ENCODE measurements around the gene GGA3.
"Not testable (repeated sequence)": the region's sequence is repeated elsewhere in the genome, so short reads cannot be mapped to it uniquely, and the experiment has no call there.

GGA3 gene, protein sequence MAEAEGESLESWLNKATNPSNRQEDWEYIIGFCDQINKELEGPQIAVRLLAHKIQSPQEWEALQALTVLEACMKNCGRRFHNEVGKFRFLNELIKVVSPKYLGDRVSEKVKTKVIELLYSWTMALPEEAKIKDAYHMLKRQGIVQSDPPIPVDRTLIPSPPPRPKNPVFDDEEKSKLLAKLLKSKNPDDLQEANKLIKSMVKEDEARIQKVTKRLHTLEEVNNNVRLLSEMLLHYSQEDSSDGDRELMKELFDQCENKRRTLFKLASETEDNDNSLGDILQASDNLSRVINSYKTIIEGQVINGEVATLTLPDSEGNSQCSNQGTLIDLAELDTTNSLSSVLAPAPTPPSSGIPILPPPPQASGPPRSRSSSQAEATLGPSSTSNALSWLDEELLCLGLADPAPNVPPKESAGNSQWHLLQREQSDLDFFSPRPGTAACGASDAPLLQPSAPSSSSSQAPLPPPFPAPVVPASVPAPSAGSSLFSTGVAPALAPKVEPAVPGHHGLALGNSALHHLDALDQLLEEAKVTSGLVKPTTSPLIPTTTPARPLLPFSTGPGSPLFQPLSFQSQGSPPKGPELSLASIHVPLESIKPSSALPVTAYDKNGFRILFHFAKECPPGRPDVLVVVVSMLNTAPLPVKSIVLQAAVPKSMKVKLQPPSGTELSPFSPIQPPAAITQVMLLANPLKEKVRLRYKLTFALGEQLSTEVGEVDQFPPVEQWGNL

DNA sequence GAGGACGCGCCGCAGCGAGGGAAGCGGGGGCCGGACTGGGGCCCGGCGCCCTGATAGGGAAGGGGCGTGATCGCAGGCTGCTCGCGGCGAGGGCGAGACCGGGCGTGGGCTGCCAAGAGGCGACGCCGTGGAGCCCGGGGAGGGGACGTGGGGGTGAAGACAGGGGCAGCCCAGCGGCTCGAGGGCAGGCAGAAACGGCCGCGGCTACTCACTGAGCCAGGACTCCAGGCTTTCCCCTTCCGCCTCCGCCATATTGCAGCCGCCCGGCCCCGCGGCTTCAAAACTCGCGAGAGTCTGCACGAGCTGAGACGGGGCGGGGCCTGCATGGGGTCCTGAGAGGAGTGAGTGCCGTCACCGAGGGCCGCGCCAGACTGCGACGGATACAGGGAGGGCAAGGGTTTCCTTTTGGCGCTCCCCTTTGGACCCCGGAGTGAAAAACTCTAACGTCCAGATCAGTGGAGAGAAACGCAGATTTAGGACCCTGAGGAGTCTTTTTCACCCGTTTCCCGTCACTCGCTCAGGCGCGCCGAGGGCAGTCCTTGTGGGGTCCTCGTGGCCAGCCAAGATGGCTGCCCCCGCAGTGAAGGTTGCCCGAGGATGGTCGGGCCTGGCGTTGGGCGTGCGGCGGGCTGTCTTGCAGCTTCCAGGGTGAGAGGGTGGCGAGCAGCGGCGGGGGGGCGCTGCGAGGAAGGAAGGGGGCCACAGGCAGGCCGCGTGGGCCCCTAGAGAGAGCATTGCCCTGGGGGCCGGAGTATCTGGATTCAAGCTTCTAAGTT is at the start of gene GGA3, which contains the start of gene MRPS7:
TSS of gene GGA3 (minus strand) at position 271 of the 776 bp plus-strand sequence. CDS start at position 252, 19 bp downstream.
TSS of gene MRPS7 (plus strand) at position 544 of the 776 bp plus-strand sequence. CDS start at position 566, 22 bp downstream.
- peak; percentile 95 for DNase-seq

DNA sequence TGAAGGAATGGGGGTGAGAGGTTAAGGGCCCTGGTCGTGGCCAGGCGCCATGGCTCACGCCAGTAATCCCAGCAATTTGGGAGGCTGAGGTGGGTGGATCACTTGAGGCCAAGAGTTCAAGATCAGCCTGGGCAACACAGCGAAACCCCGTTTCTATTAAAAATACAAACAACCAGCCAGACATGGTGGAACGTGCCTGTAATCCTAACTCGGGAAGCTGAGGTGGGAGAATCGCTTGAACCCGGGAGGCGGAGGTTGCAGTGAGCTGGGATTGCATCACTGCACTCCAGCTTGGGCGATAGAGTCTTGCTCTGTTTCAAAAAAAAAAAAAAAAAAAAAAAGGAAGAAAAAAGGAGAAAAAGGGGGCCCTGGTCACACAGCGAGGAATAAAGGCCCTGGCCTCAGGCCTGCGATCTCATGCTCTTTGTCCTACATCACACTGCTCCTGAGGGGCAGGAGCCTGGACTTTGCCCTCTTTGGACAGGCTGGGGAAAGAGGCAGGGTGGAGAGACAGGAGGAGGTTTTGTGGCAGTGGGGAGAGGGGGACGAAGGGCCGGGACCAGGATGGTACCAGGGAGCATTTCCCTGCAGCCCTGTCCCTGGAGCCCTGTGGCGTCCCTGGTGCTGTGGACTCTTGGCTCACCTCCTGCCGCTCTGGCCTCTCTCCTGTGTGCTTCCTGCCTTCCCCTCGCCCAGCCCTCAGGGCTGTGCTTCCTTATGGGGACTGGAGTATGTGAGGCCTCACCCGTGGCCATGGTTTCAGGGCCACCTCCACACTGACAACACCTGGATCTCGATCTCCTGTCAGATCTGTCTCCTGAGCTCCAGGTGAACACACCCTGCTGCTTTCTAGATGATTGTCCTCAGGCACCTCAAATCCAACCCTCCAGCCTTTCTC is 47.6 kb upstream of the GGA3 start:
- DNase-seq = no peak

DNA sequence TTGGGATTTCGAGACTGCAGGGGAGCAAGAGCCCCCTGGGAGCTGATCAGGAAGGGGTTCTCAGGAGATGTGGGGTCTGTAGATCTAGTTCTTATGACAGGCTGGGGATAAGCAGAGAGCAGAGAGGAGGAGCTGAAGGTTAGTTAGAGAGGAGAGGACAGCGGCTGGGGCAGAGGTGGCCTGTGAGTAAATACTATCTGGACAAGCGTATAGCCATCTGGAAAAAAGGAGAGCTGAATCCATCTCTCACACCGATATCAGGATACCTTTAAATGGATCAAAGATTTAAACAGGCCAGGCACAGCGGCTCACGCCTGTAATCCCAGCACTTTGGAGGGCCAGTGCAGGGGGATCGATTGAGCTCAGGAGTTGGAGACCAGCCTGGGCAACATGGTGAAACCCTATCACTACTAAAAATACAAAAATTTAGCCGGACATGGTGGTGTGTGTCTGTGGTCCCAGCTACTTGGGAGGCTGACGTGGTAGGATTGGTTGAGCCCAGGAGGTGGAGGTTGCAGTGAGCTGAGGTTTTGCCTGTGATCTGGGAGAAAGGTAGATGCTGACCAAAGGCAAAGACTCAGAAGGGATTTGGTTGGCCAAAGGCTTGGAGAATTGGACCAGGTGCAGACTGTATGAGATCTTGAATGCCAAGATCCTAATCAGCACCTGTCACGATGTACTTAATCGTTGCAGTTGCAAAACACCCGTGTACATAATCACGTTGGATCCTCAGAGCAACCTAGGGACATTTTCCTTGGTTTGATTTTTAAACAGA is 46.7 kb upstream of the GGA3 start:
- no peak for DNase-seq

DNA sequence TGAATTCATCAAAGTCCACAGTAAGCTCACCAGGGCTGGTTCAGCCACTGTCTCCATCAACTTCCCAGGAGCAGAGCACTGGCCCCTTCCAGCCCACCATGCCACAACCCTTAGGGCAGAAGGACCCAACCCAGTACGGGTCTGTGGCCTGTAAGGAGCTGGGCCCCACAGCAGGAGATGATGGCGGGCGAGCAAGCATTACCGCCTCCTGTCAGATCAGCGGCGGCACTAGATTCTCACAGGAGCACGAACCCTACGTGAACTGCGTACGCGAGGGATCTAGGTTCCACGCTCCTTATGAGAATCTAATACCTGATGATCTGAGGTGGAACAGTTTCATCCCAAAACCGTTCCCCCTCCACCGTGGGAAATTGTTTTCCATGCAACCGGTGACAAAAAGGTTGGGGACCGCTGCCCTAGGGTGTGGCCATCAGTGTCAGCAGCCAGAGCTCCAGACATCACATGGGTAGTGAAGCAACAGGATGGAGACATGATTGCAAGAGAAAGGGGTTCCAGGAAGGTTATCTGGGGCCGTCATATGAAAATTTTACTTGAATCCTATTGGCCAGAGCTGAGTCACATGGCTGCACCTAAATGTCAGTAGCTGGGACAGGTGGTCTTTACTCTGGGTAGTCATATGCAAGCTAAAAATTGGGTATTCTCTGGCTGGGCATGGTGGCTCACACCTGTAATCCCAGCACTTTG is 40.2 kb upstream of the GGA3 start:
- DNase-seq = no peak

DNA sequence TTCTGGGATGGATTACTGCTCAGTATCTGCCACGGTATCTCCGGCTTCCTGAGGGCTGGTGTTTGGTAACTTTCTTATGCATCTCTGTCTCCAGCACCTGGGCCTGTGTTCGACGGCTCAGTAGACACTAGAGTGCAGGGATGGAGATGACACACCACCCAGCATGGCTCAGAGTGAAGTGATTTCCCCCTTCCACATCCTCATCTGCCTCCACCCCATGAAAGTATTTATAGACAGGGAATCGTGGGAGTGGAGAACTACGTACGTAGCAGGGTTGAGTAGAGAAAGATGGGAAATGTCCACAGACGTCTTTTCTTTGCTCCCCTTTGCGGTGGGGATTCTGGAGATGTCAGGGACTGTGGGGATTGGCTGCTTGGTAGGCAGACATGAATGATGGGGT is 39.6 kb upstream of the GGA3 start:
- no peak for DNase-seq

DNA sequence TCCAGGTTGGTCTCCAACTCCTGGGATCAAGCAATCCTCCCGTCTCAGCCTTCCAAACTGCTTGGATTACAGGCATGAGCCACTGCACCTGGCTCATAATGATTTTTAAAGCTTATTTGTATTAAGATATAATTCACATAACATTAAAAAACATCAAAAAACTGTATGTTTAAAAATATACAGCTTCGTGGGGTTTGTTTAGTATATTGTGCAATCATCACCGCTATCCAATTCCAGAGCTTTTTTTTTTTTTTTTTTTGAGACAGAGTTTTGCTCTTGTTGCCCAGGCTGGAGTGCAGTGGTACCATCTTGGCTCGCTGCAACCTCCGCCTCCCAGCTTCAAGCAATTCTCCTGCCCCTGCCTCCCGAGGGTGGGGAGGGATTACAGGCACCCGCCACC is 38.9 kb upstream of the GGA3 start:
- no peak for DNase-seq

DNA sequence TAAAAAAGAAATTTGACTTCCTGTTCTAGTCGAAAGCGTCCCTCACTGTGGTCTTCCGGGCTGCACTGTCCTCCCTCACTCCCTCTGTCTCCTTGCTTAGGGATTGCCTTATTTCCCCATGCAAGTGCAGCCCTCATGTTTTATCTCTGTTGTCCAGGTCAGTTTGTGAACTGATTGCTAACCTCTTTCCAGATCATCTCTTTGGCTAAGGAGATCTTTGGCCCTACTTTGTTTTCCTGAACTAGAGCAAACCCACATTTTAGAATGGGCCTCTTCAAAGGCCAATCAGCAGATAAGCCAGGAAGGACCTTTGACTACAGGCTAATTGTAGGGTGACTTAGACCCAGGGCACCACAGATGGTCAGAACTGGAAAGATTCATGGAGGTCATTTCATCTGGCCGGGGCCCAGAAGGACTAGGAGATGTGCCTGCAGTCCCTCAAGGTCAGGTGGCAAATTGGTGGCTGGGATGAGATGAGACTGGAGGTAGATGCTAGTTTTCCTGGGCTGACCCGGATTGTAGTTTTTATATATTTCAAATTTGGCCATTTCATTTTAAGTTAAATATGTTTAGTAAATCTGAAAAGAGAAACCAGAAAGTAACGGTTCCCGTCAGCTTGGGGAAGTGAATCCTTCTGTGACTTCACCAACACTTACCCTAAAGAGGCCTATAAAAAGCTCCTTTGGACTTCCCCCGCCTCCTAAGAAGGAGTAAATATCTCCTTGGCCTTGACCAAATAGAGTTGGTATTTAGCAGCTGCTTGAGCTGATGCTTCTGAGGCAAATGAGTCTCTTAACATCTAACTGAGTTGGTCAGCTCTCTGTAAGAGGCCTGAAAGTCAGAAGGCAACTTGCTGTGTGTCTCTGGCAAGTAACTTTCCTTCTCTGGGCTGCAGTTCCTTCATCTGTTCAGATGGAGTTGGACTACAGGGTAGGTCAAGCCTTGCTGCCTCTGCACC is 34.1 kb upstream of the GGA3 start:
- DNase-seq = no peak

DNA sequence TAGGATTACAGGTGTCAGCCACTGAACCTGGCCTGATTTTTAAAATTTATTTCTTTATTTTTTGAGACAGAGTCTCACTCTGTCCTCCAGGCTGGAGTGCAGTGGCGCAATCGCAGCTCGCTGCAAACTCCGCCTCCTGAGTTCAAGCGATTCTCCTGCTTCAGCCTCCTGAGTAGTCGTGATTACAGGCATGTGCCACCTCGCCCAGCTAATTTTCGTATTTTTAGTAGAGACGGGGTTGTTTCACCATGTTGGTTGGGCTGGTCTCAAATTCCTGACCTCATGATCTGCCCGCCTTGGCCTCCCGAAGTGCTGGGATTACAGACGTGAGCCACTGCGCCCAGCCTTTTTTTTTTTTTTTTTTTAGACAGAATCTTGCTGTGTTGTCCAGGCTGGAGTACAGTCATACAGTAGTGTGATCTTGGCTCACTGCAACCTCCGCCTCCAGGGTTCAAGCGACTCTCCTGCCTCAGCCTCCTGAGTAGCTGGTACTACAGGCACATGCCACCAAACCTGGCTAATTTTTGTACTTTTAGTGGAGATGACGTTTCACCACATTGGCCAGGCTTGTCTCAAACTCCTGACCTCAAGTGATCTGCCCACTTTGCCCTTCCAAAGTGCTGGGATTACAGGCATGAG is 31.5 kb upstream of the GGA3 start:
- not testable (repeated sequence) for DNase-seq

DNA sequence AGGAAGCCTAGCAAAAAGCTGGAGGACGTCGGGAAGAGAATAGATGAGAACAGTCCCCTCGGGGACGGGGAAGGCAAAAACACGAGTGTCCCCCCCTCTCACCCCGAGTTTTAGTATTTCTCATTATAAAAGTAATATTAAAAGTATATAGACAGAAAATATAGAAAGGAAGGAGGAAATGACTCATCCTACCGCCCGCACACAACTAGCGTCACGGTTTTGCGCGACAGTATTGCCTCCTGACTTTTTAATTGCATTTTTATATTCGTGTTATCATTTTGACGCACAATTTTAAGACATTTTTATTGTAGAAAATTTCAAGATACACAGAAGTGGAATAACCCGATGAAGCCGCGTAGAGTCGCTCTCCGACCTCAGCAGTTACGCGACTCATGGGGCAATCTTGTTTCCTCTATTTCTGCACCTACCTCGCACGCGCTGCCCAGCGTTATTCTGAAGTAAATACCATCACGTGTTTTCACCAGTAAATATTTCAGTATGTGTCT is 28.5 kb upstream of the GGA3 start:
- DNase-seq = peak; percentile 70

DNA sequence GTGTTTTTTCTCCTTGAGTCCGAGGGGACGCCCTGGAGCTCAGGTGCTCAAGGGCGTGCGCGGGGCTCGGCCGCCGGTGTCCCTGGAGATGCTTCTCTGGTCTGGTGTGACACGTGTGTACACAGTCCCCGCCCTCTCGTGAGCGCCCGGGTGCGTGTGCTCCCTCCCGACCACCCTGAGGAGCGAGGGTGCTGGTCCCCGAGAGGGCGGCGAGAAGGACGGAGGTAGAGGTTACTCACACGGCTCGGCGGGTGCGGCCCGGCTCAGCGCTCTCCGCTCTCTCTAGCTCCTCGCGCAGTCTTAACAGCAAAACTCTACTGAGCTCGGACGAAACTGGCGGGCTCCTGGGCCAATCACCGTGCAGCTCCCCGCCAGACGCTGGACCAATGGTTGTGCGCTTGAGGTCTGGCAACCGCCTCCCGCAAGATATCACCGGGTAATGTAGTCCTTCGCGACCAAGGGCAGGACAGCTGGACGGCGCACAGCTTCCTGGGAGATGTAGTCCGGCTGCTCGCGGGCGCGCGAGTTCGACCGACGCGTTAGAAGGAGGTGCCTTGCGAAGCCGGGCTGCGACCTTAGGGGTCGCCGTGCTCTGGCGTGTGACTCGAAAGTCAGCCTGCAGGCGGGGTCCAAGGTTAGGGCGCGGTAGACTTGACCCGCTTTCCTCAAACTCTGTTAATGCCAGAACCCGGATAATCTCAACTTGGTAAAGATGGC is 27.9 kb upstream of the GGA3 start, which contains the start of gene SLC25A19:
TSS of gene SLC25A19 (minus strand) at position 319 of the 717 bp plus-strand sequence. CDS start 2,669 bp downstream, outside the sequence.
- peak; percentile 98 for DNase-seq

DNA sequence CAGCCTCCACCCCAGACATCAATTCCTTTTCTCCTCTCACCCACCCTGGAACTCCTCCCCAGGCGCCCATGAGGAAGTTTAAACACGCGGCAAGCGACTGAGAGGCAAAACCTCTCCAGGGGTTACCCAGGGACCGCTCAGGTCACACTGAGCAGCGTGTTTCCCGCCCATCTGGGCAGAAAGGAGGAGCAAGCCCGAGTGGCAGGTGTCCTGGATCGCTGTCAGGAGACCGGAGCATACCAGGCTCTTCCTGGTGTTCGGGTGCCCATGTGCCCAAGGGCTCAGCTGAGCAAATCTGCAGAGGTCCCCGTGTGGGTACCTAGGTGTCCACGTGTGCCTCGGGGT is 27.3 kb upstream of the GGA3 start:
- DNase-seq = peak; percentile 18

DNA sequence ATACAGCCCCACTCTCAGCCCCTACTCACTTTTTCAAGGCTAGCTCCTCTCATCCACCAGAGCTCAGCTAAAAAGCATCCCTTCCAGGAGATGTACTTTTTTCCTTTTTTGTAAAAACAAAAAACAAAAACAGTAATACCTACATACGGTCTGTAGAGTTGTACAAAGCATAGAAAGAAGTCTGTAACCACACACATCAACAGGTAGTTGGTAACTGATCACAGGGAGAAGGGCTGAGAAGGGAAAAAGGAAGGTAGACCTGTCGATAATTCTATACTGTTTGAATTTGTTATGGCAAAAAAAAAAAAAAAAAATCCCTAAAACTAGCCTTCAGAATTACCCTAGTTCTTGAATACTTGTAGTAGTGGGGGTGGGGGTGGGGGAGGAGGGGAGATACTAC is 27.0 kb upstream of the GGA3 start:
- DNase-seq = no peak

DNA sequence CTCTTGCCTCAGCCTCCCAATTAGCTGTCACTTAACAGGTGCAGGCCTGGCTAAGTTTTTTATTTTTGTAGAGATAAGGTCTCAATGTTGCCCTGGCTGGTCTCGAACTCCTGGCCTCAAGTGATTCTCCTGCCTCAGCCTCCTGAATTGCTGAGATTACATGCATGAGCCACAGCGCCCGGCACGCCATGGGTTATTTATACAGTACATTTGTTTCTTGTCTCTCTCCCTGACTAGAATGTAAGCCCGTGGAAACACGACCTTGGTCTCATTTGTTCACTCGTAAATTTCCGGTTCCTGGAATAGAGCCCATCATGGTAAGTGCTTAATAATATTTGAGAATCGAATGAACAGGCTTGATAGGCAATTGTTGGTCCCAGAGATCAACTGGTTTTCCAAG is 25.8 kb upstream of the GGA3 start:
- no peak for DNase-seq

DNA sequence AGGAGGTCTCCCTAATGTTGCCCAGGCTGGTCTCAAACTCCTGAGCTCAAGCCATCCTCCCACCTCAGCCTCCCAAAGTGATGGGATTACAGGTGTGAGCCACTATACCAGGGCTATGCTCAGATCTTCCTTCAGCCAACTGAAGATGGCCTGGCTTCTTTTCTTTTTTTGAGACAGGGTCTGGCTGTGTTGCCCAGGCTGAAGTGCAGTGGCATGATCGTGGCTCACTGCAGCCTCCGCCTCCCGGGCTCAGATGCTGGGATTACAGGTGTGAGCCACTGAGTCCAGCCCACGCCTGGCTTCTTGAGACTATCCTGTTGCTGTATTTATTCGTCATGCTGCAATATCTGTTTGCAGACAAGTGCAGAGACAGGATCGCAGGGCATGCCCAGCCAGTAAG is 23.7 kb upstream of the GGA3 start:
- DNase-seq = no peak

DNA sequence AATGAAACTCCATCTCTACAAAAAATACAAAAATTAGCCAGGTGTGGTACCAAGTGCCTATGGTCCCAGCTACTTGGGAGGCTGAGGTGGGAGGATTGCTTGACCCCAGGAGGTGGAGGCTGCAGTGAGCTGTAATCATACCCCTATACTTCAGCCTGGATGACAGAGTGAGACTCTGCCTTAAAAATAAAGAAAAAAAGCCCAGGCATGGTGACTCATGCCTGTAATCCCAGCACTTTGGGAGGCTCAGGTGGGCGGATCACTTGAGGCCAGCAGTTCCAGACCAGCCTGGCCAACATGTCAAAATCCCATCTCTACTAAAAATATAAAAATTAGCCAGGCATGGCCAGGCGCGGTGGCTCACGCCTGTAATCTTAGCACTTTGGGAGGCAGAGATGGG is 18.8 kb upstream of the GGA3 start:
- not testable (repeated sequence) for DNase-seq

DNA sequence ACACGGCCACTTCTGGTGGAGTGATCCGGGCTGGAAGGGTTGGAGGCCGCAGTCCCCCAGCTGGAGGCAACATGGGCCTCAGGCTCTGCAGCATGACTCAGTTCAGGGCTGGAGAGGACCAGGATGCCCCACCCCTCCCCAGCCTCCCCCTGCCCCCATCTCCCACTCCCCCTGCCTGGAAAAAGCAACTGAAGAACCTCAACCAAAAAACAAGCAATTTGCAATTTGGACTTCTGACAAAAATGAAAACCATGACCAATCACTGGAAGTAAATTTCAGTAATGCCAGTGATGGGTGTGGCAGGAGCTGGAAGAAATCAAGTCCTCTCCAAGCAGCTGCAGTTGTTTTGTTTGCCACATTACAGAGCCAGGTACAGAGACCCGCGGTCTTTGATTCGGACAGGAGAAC is 16.3 kb upstream of the GGA3 start:
- no peak for DNase-seq

DNA sequence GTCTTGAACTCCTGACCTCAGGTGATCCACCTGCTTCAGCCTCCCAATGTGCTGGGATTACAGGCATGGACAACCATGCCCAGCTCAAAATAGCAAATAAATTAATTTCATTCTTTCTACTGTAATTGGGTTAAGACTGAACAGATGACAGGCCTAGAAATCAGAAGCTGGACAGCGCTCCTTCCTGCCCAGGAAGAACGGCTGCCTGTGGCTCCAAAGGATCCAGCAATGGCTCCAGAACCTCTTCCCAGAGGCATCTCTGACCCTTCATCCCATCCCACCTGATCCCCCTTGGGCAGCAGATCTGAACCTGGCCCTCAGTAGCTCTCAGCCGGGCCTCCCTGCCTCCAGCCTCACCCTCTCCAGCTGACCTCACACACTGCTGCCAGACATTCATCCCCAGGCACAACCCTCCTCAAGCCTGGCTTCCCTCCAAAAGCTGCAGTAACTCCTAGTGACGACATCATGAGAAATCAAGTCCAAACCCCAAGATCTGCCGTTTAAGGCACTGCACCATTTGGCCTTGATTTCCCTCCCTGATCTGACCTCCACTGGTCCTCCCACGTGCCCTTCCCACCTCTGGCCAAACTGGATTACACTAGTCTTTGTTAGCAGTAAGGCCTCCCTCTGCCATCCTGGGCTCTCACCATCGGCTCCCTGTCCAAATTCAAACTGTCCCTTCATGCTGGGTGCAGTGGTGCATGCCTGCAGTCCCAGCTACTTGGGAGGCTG is 12.7 kb upstream of the GGA3 start:
- DNase-seq = no peak

DNA sequence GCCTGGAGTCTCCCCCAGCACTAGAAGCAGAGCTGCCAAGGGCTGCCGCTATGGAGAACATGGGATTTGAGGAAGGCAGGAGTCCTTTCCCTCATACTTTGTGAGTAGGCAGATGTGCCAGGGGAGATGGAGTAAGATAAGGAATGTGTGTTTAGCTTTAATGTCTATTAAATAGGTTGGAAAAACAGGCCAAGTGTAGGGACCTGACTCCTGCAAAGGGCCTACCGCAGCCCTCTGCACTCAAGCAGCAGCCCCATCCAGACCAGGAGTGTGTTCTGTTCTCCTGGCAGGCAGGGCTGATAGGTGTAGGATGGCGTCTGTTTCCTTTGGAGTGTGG is 11.4 kb upstream of the GGA3 start:
- no peak for DNase-seq

Data from CD4-positive, alpha-beta T cell treated with Interleukin-4 for 4 hours (primary cell).